ENCODE measurements around the gene AFAP1. TPM values are rescaled to one million over a fixed set of nuclear protein-coding genes. Genes with fewer than 3 reads are reported as not detected.

Gene AFAP1
- polyA plus RNA-seq, 1 donor (not counting 4 experiments of a cell fraction or from before 2014, with no cell fraction given) = 7.6 TPM

DNA sequence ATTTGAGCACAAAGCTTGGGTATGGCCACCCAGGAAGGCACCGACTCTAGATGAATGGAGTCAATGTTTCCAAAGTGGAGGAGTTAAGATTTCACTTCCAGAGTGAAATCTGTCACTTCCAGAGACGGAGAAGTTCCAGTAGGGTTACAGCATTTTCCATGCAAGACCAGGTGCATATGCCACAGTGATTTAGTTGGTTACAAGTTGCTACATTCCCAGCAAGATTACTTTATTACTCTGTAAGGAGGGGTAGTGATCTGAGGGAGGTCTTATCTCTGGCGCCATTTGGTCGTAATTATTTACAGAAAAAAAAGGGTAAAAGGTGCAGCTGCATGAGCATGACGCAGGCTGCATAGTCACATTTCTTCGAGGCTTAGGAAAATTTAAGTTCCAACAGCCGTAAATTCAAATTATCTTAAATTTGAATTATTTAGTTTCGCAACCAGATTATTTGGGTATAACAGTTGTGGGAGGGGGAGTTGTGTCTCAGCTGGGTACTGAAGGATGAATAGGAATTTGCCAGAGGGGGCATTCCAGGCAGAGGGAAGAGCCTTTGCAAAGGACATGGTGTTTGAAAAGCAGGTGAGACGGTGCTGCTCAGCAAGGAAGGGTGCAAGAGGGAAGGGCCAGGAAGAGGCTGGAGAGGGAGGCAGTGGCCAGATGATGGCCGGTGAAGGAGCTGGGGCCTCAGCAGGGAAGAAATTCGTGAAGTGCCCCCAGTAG is 17.4 kb upstream of the AFAP1 start:
- FAIRE-seq = no peak

DNA sequence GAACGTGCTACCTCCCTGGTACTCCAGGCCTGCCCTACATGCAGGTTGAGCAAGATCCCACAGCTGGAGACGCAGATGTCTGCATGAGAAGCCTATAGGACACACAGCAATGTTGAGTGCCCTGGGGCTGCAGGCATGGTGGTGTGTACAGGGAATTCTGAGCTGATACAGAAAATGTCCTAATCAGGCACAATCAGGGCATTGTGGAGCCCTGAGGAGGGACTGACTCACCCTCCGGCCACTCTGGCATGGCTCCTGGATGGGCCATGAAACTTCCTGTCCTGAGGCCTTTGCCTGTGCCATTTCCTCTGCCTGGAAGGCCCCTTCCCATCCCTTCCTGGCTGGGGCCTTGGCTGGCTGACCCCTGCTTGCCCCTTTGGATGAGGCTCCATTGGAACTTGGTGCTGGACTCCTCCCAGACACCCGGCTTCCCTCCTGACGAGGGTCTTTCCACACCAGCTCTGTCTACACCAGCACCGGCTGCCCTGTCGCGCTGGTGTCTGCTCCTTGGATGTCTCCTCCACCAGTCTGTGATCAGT is 16.7 kb upstream of the AFAP1 start:
- peaks cover 25% of the 10 kb centered on the region for H3K4me1 ChIP-seq (ENCODE audit: control insufficient read depth, extremely low read depth, insufficient read depth, low read length)
- no peaks in the 10 kb centered on the region for H3K9me1 ChIP-seq (ENCODE audit: control insufficient read depth, extremely low read depth, insufficient read depth, low read length)
- H3K36me3 ChIP-seq (ENCODE audit: control insufficient read depth in 2 of 2, extremely low read depth in 1 of 2, insufficient read depth in 2 of 2, low read length in 2 of 2) = no peaks in the 10 kb centered on the region
- no peak overlapping the region for H3K4me2 ChIP-seq (ENCODE audit: control insufficient read depth, extremely low read depth, insufficient read depth, low read depth, low read length)
- no peak for DNase-seq (ENCODE audit: low read depth, low spot score)
- H4K20me1 ChIP-seq (ENCODE audit: control insufficient read depth, extremely low read depth, insufficient read depth, low read length) = no peaks in the 10 kb centered on the region
- H3K4me3 ChIP-seq (ENCODE audit: control insufficient read depth in 2 of 3, extremely low read depth in 1 of 3, insufficient read depth in 2 of 3, low read depth in 1 of 3, low read length in 3 of 3) = no peak overlapping the region
- dilution Hi-C loops (cut with MboI; ENCODE audit: extremely low pct_ligation_motif_present, low sequenced_read_pairs) = no loop called here
- H3K27me3 ChIP-seq (ENCODE audit: control insufficient read depth, extremely low read depth, insufficient read depth, low read length) = no peaks in the 10 kb centered on the region
- TF ChIP-seq, protein P1, sequence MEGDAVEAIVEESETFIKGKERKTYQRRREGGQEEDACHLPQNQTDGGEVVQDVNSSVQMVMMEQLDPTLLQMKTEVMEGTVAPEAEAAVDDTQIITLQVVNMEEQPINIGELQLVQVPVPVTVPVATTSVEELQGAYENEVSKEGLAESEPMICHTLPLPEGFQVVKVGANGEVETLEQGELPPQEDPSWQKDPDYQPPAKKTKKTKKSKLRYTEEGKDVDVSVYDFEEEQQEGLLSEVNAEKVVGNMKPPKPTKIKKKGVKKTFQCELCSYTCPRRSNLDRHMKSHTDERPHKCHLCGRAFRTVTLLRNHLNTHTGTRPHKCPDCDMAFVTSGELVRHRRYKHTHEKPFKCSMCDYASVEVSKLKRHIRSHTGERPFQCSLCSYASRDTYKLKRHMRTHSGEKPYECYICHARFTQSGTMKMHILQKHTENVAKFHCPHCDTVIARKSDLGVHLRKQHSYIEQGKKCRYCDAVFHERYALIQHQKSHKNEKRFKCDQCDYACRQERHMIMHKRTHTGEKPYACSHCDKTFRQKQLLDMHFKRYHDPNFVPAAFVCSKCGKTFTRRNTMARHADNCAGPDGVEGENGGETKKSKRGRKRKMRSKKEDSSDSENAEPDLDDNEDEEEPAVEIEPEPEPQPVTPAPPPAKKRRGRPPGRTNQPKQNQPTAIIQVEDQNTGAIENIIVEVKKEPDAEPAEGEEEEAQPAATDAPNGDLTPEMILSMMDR (optimal IDR thresholded peaks at IDR 0.05 in 1 of 3, IDR thresholded peaks at IDR 0.05 in 1 of 3, conservative IDR thresholded peaks at IDR 0.05 in 1 of 3; ENCODE audit: extremely low read depth in 1 of 3, insufficient read depth in 2 of 3, low read length in 3 of 3) = no peak
- TF ChIP-seq EZH2 (IDR thresholded peaks at IDR 0.05; ENCODE audit: low read length) = no peak
- no peak overlapping the region for H3K9ac ChIP-seq (ENCODE audit: control insufficient read depth, extremely low read depth, insufficient read depth, low read length)
- no peaks in the 10 kb centered on the region for H3K79me2 ChIP-seq (ENCODE audit: control insufficient read depth, insufficient read depth, low read length)
- H3K27ac ChIP-seq (ENCODE audit: control insufficient read depth, insufficient read depth, low read length) = no peak overlapping the region
- H2AFZ ChIP-seq (ENCODE audit: control insufficient read depth, low read length) = no peak overlapping the region
- peak; percentile 82 for FAIRE-seq
- H3K9me3 ChIP-seq (ENCODE audit: control insufficient read depth, low read depth, low read length) = no peaks in the 10 kb centered on the region

More for the DNA sequence above, 17.4 kb upstream of the AFAP1 start:
- dilution Hi-C loops (cut with MboI; ENCODE audit: extremely low pct_ligation_motif_present, low sequenced_read_pairs) = no loop called here
- Histone ChIP-seq H3K4me2 (ENCODE audit: control insufficient read depth, extremely low read depth, insufficient read depth, low read depth, low read length) (no peak overlapping the region), H4K20me1 (ENCODE audit: control insufficient read depth, extremely low read depth, insufficient read depth, low read length) (no peaks in the 10 kb centered on the region), H3K4me1 (ENCODE audit: control insufficient read depth, extremely low read depth, insufficient read depth, low read length) (peaks cover 26% of the 10 kb centered on the region), H3K9me1 (ENCODE audit: control insufficient read depth, extremely low read depth, insufficient read depth, low read length) (no peaks in the 10 kb centered on the region), H3K9ac (ENCODE audit: control insufficient read depth, extremely low read depth, insufficient read depth, low read length) (no peak overlapping the region), H3K27me3 (ENCODE audit: control insufficient read depth, extremely low read depth, insufficient read depth, low read length) (no peaks in the 10 kb centered on the region), H2AFZ (ENCODE audit: control insufficient read depth, low read length) (no peak overlapping the region), H3K36me3 (ENCODE audit: control insufficient read depth in 2 of 2, extremely low read depth in 1 of 2, insufficient read depth in 2 of 2, low read length in 2 of 2) (no peaks in the 10 kb centered on the region), H3K4me3 (ENCODE audit: control insufficient read depth in 2 of 3, extremely low read depth in 1 of 3, insufficient read depth in 2 of 3, low read depth in 1 of 3, low read length in 3 of 3) (no peak overlapping the region), H3K79me2 (ENCODE audit: control insufficient read depth, insufficient read depth, low read length) (no peaks in the 10 kb centered on the region), H3K27ac (ENCODE audit: control insufficient read depth, insufficient read depth, low read length) (no peak overlapping the region), H3K9me3 (ENCODE audit: control insufficient read depth, low read depth, low read length) (no peaks in the 10 kb centered on the region)
- DNase-seq (ENCODE audit: low read depth, low spot score) = no peak
- TF ChIP-seq, protein P1 (optimal IDR thresholded peaks at IDR 0.05 in 1 of 3, IDR thresholded peaks at IDR 0.05 in 1 of 3, conservative IDR thresholded peaks at IDR 0.05 in 1 of 3; ENCODE audit: extremely low read depth in 1 of 3, insufficient read depth in 2 of 3, low read length in 3 of 3) = no peak
- TF ChIP-seq EZH2 (IDR thresholded peaks at IDR 0.05; ENCODE audit: low read length) = no peak
